HG03520 (cell line): ENCODE results near the gene CACUL1.
"Not testable (repeated sequence)": the region's sequence is repeated elsewhere in the genome, so short reads cannot be mapped to it uniquely, and the experiment has no call there.

Experiments
- ATAC-seq: cut with Tn5 transposase; IDR thresholded peaks from one replicate; pipeline ENCODE4 v1.9.1; 2021; ENCODE audit warnings: mild to moderate bottlenecking, moderate library complexity; ENCODE audit not compliant: unreplicated experiment

CACUL1 gene

GRCh38 chr10:118658168-118658567 is 96.6 kb downstream of the CACUL1 start:
- ATAC-seq: not testable (repeated sequence)

GRCh38 chr10:118645294-118645693 is 109.5 kb downstream of the CACUL1 start:
- not testable (repeated sequence) for ATAC-seq

- no peak for ATAC-seq
Measured at GRCh38 chr10:118642228-118642627, 112.5 kb downstream of the CACUL1 start.

GRCh38 chr10:118638680-118639079 is 116.1 kb downstream of the CACUL1 start:
- ATAC-seq: no peak

- no peak for ATAC-seq
Measured at GRCh38 chr10:118635674-118636402, 118.9 kb downstream of the CACUL1 start.

GRCh38 chr10:118633786-118634185 is 121.0 kb downstream of the CACUL1 start:
- no peak for ATAC-seq

GRCh38 chr10:118629211-118629610 is 125.6 kb downstream of the CACUL1 start:
- ATAC-seq: no peak

- ATAC-seq: no peak
Measured at GRCh38 chr10:118628397-118628796, 126.4 kb downstream of the CACUL1 start.

GRCh38 chr10:118626953-118627352 is 127.8 kb downstream of the CACUL1 start:
- no peak for ATAC-seq
